ENCODE results near the gene PRKCA. TPM values are rescaled to one million over a fixed set of nuclear protein-coding genes. Genes with fewer than 3 reads are reported as not detected.

Gene PRKCA
- total RNA-seq, 1 experiment from 2014 or later, result 29.5 TPM

GRCh38 chr17:66438101-66438500 is 135.7 kb downstream of the PRKCA start:
- ChIA-PET CTCF (no interaction called here), POLR2A (no interaction called here)
- H3K36me3 Mint-ChIP-seq, result no peaks in the 10 kb centered on the region
- no peaks in the 10 kb centered on the region for H3K27me3 Mint-ChIP-seq (ENCODE audit: low read depth)
- DNase-seq (ENCODE audit: low spot score) (no peak), ATAC-seq (no peak)
- H3K9me3 Mint-ChIP-seq, result no peaks in the 10 kb centered on the region
- no peak for TF ChIP-seq ZNF219 (CRISPR knock-in tag; IDR thresholded peaks at IDR 0.05; ENCODE audit: borderline replicate concordance)
- H3K4me3 Mint-ChIP-seq, result no peak overlapping the region
- no peak overlapping the region for H3K27ac Mint-ChIP-seq
- peaks cover 3% of the 10 kb centered on the region for H3K4me1 Mint-ChIP-seq

GRCh38 chr17:66441101-66441661 is 138.8 kb downstream of the PRKCA start:
- ChIA-PET POLR2A (interaction anchor here (0.6 to 0.8 kb wide), 4 partner anchors 8 to 139 kb away, joined by 3 to 4 read pairs (median 3); no protein-coding TSS in a partner anchor), CTCF (interaction anchor here (0.7 to 1.3 kb wide), 2 partner anchors 8 to 10 kb away, joined by 3 read pairs; no protein-coding TSS in a partner anchor)
- H3K9me3 Mint-ChIP-seq, result no peaks in the 10 kb centered on the region
- no peak overlapping the region; the same call in 1 of the 2 replicates for H3K27ac Mint-ChIP-seq
- ATAC-seq (no peak), DNase-seq (ENCODE audit: low spot score) (no peak)
- TF ChIP-seq ATF3 (CRISPR knock-in tag; conservative IDR thresholded peaks at IDR 0.05), result no peak
- TF ChIP-seq USF1 (CRISPR knock-in tag; IDR thresholded peaks at IDR 0.05), result no peak
- no peak overlapping the region for H3K4me3 Mint-ChIP-seq
- no peaks in the 10 kb centered on the region for H3K27me3 Mint-ChIP-seq (ENCODE audit: low read depth)
- no peaks in the 10 kb centered on the region for H3K4me1 Mint-ChIP-seq
- H3K36me3 Mint-ChIP-seq, result no peaks in the 10 kb centered on the region

GRCh38 chr17:66443166-66443565 is 140.8 kb downstream of the PRKCA start:
- H3K27ac Mint-ChIP-seq, result no peak overlapping the region

More at GRCh38 chr17:66443166-66443565, 140.8 kb downstream of the PRKCA start:
- no peaks in the 10 kb centered on the region for H3K9me3 Mint-ChIP-seq
- DNase-seq (ENCODE audit: low spot score) (no peak), ATAC-seq (no peak)
- no peak for TF ChIP-seq ETV6 (CRISPR knock-in tag; IDR thresholded peaks at IDR 0.05)
- TF ChIP-seq, protein P1, sequence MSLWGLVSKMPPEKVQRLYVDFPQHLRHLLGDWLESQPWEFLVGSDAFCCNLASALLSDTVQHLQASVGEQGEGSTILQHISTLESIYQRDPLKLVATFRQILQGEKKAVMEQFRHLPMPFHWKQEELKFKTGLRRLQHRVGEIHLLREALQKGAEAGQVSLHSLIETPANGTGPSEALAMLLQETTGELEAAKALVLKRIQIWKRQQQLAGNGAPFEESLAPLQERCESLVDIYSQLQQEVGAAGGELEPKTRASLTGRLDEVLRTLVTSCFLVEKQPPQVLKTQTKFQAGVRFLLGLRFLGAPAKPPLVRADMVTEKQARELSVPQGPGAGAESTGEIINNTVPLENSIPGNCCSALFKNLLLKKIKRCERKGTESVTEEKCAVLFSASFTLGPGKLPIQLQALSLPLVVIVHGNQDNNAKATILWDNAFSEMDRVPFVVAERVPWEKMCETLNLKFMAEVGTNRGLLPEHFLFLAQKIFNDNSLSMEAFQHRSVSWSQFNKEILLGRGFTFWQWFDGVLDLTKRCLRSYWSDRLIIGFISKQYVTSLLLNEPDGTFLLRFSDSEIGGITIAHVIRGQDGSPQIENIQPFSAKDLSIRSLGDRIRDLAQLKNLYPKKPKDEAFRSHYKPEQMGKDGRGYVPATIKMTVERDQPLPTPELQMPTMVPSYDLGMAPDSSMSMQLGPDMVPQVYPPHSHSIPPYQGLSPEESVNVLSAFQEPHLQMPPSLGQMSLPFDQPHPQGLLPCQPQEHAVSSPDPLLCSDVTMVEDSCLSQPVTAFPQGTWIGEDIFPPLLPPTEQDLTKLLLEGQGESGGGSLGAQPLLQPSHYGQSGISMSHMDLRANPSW (CRISPR knock-in tag; conservative IDR thresholded peaks at IDR 0.05; ENCODE audit: low read depth), result no peak
- no peak for TF ChIP-seq PRRX2 (CRISPR knock-in tag; IDR thresholded peaks at IDR 0.05)
- TF ChIP-seq KAT7 (CRISPR knock-in tag; IDR thresholded peaks at IDR 0.05; ENCODE audit: borderline replicate concordance), result no peak
- no peak for TF ChIP-seq ZNF219 (CRISPR knock-in tag; IDR thresholded peaks at IDR 0.05; ENCODE audit: borderline replicate concordance)
- TF ChIP-seq, protein P2, sequence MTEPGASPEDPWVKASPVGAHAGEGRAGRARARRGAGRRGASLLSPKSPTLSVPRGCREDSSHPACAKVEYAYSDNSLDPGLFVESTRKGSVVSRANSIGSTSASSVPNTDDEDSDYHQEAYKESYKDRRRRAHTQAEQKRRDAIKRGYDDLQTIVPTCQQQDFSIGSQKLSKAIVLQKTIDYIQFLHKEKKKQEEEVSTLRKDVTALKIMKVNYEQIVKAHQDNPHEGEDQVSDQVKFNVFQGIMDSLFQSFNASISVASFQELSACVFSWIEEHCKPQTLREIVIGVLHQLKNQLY (CRISPR knock-in tag; IDR thresholded peaks at IDR 0.05), result no peak
- no peak for TF ChIP-seq ZNF232 (CRISPR knock-in tag; IDR thresholded peaks at IDR 0.05)
- no peak for TF ChIP-seq JUN (CRISPR knock-in tag; IDR thresholded peaks at IDR 0.05)
- TF ChIP-seq NR3C1 (CRISPR knock-in tag; conservative IDR thresholded peaks at IDR 0.05; ENCODE audit: low read depth), result no peak
- TF ChIP-seq NFE2L1 (CRISPR knock-in tag; IDR thresholded peaks at IDR 0.05), result no peak
- TF ChIP-seq ATF1 (CRISPR knock-in tag; IDR thresholded peaks at IDR 0.05), result no peak
- TF ChIP-seq, protein P3, sequence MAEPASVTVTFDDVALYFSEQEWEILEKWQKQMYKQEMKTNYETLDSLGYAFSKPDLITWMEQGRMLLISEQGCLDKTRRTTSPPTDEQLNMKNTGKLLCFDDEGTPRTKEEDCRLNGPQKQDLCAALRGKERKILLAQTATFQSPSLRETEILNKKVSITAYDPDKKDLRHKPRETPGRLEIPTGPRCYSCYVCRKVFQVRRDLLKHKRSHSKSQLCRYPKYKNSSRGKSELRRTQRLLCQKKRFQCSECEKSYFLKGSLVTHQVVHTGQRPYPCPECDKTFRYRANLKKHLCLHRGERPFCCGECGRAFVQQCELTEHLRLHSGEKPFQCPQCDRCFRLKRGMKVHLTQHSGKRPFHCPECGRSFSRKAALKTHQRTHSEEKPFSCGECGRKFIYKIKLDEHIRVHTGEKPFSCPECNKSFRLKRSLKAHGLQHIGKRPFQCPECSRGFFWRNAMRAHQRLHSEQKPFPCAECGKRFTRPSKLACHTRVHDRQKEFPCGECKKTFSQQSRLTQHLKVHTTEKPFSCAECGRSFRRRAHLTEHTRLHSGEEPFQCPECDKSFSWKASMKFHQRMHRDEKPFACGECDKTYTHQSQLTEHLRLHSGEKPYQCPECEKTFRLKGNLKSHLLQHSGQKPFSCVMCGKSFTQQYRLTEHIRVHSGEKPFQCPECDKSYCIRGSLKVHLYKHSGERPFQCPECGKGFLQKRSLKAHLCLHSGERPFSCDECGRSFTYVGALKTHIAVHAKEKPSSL (CRISPR knock-in tag; conservative IDR thresholded peaks at IDR 0.05), result no peak
- TF ChIP-seq GRHL2 (CRISPR knock-in tag; IDR thresholded peaks at IDR 0.05; ENCODE audit: insufficient replicate concordance, severe bottlenecking), result no peak
- no peak for TF ChIP-seq ZSCAN18 (CRISPR knock-in tag; IDR thresholded peaks at IDR 0.05)
- TF ChIP-seq HMGA2 (CRISPR knock-in tag; IDR thresholded peaks at IDR 0.05), result no peak
- H3K36me3 Mint-ChIP-seq, result no peaks in the 10 kb centered on the region
- ChIA-PET POLR2A (no interaction called here), CTCF (no interaction called here)
- no peak overlapping the region for H3K4me3 Mint-ChIP-seq
- H3K4me1 Mint-ChIP-seq, result peaks cover 14% of the 10 kb centered on the region
- no peaks in the 10 kb centered on the region for H3K27me3 Mint-ChIP-seq (ENCODE audit: low read depth)

Data from WTC11 (cell line).